SKM-1 treated with dmso at 0.1 percent for 144 hours (cell line): ENCODE measurements around the gene HK3.

ENCODE experiments used
- DNase-seq: peaks from one replicate; lab custom pipeline; 2025; ENCODE audit not compliant: unreplicated experiment; lab: John Stamatoyannopoulos, UW

Gene HK3

GRCh38 chr5:176851380-176851779 lies 47.8 kb downstream of the HK3 start:
- no peak for DNase-seq

GRCh38 chr5:176850371-176851245 lies 48.5 kb downstream of the HK3 start:
- no peak for DNase-seq

GRCh38 chr5:176849611-176850227 lies 49.4 kb downstream of the HK3 start:
- DNase-seq: no peak

GRCh38 chr5:176848651-176849050 lies 50.5 kb downstream of the HK3 start:
- DNase-seq: no peak

GRCh38 chr5:176847726-176848290 lies 51.3 kb downstream of the HK3 start:
- DNase-seq: no peak

- DNase-seq: no peak
Observed at GRCh38 chr5:176847148-176847547, 52.0 kb downstream of the HK3 start.

- DNase-seq: no peak
Observed at GRCh38 chr5:176846335-176847140, 52.6 kb downstream of the HK3 start.

- DNase-seq: no peak
Observed at GRCh38 chr5:176845392-176845713, 53.8 kb downstream of the HK3 start.

- no peak for DNase-seq
Observed at GRCh38 chr5:176844706-176845391, 54.3 kb downstream of the HK3 start.

GRCh38 chr5:176844281-176844680 lies 54.9 kb downstream of the HK3 start:
- DNase-seq: no peak

GRCh38 chr5:176843673-176844072 lies 55.5 kb downstream of the HK3 start:
- DNase-seq: no peak

- DNase-seq: no peak
Observed at GRCh38 chr5:176837707-176838115, 61.4 kb downstream of the HK3 start.

GRCh38 chr5:176836811-176837706 lies 62.1 kb downstream of the HK3 start:
- no peak for DNase-seq

- DNase-seq: no peak
Observed at GRCh38 chr5:176835918-176836317, 63.2 kb downstream of the HK3 start.

GRCh38 chr5:176833286-176833685 lies 65.9 kb downstream of the HK3 start:
- DNase-seq: no peak

- DNase-seq: no peak
Observed at GRCh38 chr5:176832162-176832561, 67.0 kb downstream of the HK3 start.

GRCh38 chr5:176831425-176831824 lies 67.7 kb downstream of the HK3 start:
- DNase-seq: no peak

GRCh38 chr5:176830995-176831423 lies 68.1 kb downstream of the HK3 start:
- DNase-seq: no peak
